A673 (cell line): ENCODE measurements around the gene SHFL. TPM values are rescaled to one million over a fixed set of nuclear protein-coding genes. Genes with fewer than 3 reads are reported as not detected.
A peak's percentile ranks its signal among the peaks of the same experiment; 100 is the strongest.

Experiments
- BruUV-seq: library from RNA; stranded (reverse); fragments of 400-500 nt; replicated peaks from 2 replicates; lab custom pipeline; 2021; lab: Mats Ljungman, UMichigan
- CTCF ChIA-PET: fragments of 300-600 bp; sonication (Branson Sonifier 250); formaldehyde crosslinking; loops from one replicate; lab custom pipeline; 2022; ENCODE audit warnings: antibody characterized with exemption; lab: Charles Lee
- POLR2A ChIA-PET: fragments of 300-600 bp; sonication (Branson Sonifier 250); formaldehyde crosslinking; loops from one replicate; lab custom pipeline; 2022; ENCODE audit warnings: antibody characterized with exemption; ENCODE audit not compliant: low non-redundant PET; lab: Charles Lee
- DNase-seq: peaks from one replicate; pipeline ENCODE4 v3.0.0-alpha.2; 2015; ENCODE audit warnings: low spot score
- H3K27ac ChIP-seq: fragments of 200-600 bp; sonication (generic); 2 replicates; pipeline ENCODE4 v1.5.1; 2016; ENCODE audit warnings: mixed run types, low read depth, mild to moderate bottlenecking, mixed read lengths, antibody characterized with exemption, low read length; ENCODE audit not compliant: poor library complexity, severe bottlenecking
- H3K27me3 ChIP-seq: fragments of 200-600 bp; sonication (generic); replicated peaks from 2 replicates; pipeline ENCODE4 v1.6.1; 2017; ENCODE audit warnings: mixed run types, low read depth, mild to moderate bottlenecking, mixed read lengths, antibody characterized with exemption, low read length; ENCODE audit not compliant: insufficient read depth, poor library complexity
- H3K36me3 ChIP-seq: fragments of 200-600 bp; sonication (generic); 2 replicates; pipeline ENCODE4 v1.6.1; 2016; ENCODE audit warnings: mixed run types, mild to moderate bottlenecking, mixed read lengths, antibody characterized with exemption, low read length; ENCODE audit not compliant: insufficient read depth, poor library complexity, severe bottlenecking
- H3K4me1 ChIP-seq: fragments of 200-600 bp; sonication (generic); 2 replicates; pipeline ENCODE4 v1.6.1; 2017; ENCODE audit warnings: mixed run types, mild to moderate bottlenecking, mixed read lengths, antibody characterized with exemption, low read length; ENCODE audit not compliant: insufficient read depth, poor library complexity, severe bottlenecking
- H3K4me3 ChIP-seq: fragments of 200-600 bp; sonication (generic); 2 replicates; pipeline ENCODE4 v1.5.1; 2016; ENCODE audit warnings: low read depth, mixed run types, mild to moderate bottlenecking, mixed read lengths, low read length; ENCODE audit not compliant: poor library complexity, severe bottlenecking
- H3K9me3 ChIP-seq: fragments of 200-600 bp; sonication (generic); 2 replicates; pipeline ENCODE4 v1.6.1; 2016; ENCODE audit warnings: mixed run types, low read depth, mild to moderate bottlenecking, mixed read lengths, antibody characterized with exemption, low read length; ENCODE audit not compliant: poor library complexity, severe bottlenecking
- EZH2 ChIP-seq: fragments of 200-600 bp; sonication (generic); IDR thresholded peaks from 2 replicates; pipeline ENCODE4 v1.6.1; 2017; ENCODE audit warnings: borderline replicate concordance, low read depth, mild to moderate bottlenecking, mixed read lengths, antibody characterized with exemption, low read length; ENCODE audit not compliant: poor library complexity, severe bottlenecking
- intact Hi-C: fragments of 100-400 bp; cut with micrococcal nuclease; formaldehyde crosslinking; loops from one replicate; pipeline ENCODE4 v1.10.0; 2022; ENCODE audit not compliant: unreplicated experiment
- total RNA-seq: library from RNA; stranded (reverse); gene quantifications from 2 replicates; pipeline ENCODE4 v1.2.3, GENCODE V29; 2021
- TF ChIP-seq, protein P1 (sequence below): fragments of 300-800, 200-600 bp; sonication (generic); conservative IDR thresholded peaks from 2 replicates; pipeline ENCODE4 v1.5.1; 2017; ENCODE audit warnings: low read depth, mild to moderate bottlenecking, antibody characterized with exemption, low read length, moderate library complexity, mixed read lengths

SHFL gene
- total RNA-seq, 1 experiment from 2014 or later, result 15.2 TPM

DNA sequence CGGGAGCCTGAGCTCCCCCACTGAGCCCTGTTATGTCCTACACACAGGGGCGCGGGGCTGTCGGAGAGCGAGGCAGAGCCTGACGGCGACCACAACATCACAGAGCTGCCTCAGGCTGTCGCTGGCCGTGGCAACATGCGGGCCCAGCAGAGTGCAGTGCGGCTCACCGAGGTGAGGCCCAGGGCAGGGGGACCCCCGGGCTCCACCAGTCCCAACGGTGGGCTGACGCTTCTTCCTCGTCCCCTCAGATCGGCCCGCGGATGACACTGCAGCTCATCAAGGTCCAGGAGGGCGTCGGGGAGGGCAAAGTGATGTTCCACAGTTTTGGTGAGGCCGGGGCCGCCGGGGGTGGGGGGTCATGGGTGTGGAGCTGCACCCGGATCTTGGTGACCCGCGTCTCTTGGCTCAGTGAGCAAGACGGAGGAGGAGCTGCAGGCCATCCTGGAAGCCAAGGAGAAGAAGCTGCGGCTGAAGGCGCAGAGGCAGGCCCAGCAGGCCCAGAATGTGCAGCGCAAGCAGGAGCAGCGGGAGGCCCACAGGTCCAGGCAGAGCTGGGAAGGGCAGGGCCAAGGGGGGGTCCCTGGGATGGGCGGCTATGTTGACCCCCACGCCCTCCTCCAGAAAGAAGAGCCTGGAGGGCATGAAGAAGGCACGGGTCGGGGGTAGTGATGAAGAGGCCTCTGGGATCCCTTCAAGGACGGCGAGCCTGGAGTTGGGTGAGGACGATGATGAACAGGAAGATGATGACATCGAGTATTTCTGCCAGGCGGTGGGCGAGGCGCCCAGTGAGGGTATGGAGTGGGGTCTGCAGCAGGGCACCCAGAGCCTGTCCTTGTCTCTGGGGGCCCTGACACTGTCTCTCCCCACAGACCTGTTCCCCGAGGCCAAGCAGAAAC lies 24.2 kb downstream of the SHFL start:
- TF ChIP-seq EZH2, result no peak
- TF ChIP-seq, protein P1, sequence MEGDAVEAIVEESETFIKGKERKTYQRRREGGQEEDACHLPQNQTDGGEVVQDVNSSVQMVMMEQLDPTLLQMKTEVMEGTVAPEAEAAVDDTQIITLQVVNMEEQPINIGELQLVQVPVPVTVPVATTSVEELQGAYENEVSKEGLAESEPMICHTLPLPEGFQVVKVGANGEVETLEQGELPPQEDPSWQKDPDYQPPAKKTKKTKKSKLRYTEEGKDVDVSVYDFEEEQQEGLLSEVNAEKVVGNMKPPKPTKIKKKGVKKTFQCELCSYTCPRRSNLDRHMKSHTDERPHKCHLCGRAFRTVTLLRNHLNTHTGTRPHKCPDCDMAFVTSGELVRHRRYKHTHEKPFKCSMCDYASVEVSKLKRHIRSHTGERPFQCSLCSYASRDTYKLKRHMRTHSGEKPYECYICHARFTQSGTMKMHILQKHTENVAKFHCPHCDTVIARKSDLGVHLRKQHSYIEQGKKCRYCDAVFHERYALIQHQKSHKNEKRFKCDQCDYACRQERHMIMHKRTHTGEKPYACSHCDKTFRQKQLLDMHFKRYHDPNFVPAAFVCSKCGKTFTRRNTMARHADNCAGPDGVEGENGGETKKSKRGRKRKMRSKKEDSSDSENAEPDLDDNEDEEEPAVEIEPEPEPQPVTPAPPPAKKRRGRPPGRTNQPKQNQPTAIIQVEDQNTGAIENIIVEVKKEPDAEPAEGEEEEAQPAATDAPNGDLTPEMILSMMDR, result no peak
- CTCF ChIA-PET, result interaction anchor here (0.6 kb wide), 1 partner anchor 369 kb away, joined by 3 read pairs; no protein-coding TSS in a partner anchor
- intact Hi-C loops, result loop anchor here (5.0 kb wide), 1 partner anchor 178 kb away; no protein-coding TSS in a partner anchor
- H3K27ac ChIP-seq, result no peak overlapping the region
- H3K4me1 ChIP-seq, result peaks cover 25% of the 10 kb centered on the region
- POLR2A ChIA-PET, result no interaction called here
- H3K4me3 ChIP-seq, result no peak overlapping the region
- no peaks in the 10 kb centered on the region for H3K27me3 ChIP-seq
- TSS peak; percentile 5 for BruUV-seq
- DNase-seq, result no peak
- peaks cover 61% of the 10 kb centered on the region for H3K36me3 ChIP-seq
- no peaks in the 10 kb centered on the region for H3K9me3 ChIP-seq

DNA sequence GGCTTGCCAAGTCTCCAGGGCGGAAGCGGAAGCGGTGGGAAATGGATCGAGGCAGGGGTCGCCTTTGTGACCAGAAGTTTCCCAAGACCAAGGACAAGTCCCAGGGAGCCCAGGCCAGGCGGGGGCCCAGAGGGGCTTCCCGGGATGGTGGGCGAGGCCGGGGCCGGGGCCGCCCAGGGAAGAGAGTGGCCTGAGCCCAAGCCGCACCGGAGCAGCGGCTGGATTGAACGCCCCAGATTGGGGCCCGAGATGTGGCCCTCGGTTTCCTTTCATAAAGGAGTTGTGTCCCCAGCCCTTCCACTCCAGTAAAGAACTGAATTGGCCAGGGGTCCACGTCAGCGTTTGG lies 24.8 kb downstream of the SHFL start:
- Histone ChIP-seq H3K27ac (no peak overlapping the region), H3K27me3 (no peaks in the 10 kb centered on the region), H3K4me1 (peaks cover 19% of the 10 kb centered on the region), H3K4me3 (no peak overlapping the region), H3K36me3 (peaks cover 66% of the 10 kb centered on the region), H3K9me3 (no peaks in the 10 kb centered on the region)
- ChIA-PET POLR2A (no interaction called here), CTCF (no interaction called here)
- intact Hi-C loops, result loop anchor here (5.0 kb wide), 1 partner anchor 179 kb away; no protein-coding TSS in a partner anchor
- DNase-seq, result no peak
- TF ChIP-seq, protein P1, result no peak
- no peak for TF ChIP-seq EZH2
- no TSS peak for BruUV-seq

DNA sequence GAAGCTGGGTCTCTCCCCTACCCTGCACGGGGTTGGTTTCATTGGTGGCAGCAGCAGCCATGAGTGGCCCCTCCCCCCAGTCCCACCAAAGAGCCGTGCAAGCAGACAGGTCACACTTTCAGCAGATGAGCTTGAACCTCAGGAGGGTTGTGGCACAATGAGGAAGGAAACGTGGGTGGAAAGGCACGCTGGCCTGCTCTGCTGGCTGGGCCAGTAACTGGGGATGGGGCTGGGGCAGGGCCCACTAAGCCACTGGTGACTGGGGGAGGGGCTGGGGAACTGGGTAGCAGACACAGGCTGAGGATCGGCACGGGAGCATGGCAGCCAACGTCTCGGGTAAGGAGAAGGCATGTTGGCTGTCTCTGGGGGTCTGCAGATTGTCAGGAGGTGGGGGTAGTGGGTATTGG lies 25.3 kb downstream of the SHFL start, which contains the start of gene P2RY11:
TSS of gene P2RY11 (plus strand) at position 289 of the 407 bp plus-strand sequence. CDS start at position 318, 29 bp downstream.
- H3K9me3 ChIP-seq, result no peaks in the 10 kb centered on the region
- no peak for DNase-seq
- peaks cover 71% of the 10 kb centered on the region for H3K36me3 ChIP-seq
- H3K4me1 ChIP-seq, result peaks cover 19% of the 10 kb centered on the region
- H3K27ac ChIP-seq, result peak within 1 kb of the TSS; percentile 30
- ChIA-PET POLR2A (no interaction called here), CTCF (interaction anchor here (0.7 kb wide), 1 partner anchor 430 kb away, joined by 5 read pairs; no protein-coding TSS in a partner anchor)
- intact Hi-C loops, result loop anchor here (5.0 kb wide), 1 partner anchor 179 kb away; no protein-coding TSS in a partner anchor
- H3K4me3 ChIP-seq, result no peak within 1 kb of the TSS
- BruUV-seq, result no TSS peak
- H3K27me3 ChIP-seq, result no peaks in the 10 kb centered on the region
- TF ChIP-seq, protein P1, result no peak
- no peak for TF ChIP-seq EZH2
